Coronary artery (tissue), 2 donors: ENCODE measurements around the gene VPS50.
A peak's percentile ranks its signal among the peaks of the same experiment; 100 is the strongest.

Source experiments
- DNase-seq: peaks from one replicate; pipeline ENCODE4 v3.0.0-alpha.2; 2017; ENCODE audit warnings: low spot score
- H3K27ac ChIP-seq, 2 donors: fragments of 200-600 bp; sonication (generic); one replicate each; pipeline ENCODE4 v1.5.1; 2016 to 2019
- H3K4me3 ChIP-seq: fragments of 200-600 bp; sonication (generic); 2 replicates; pipeline ENCODE4 v1.5.1; 2016; ENCODE audit warnings: mild to moderate bottlenecking, moderate library complexity
- CTCF ChIP-seq: fragments of 200-600 bp; sonication (generic); IDR thresholded peaks from one replicate; pipeline ENCODE4 v1.5.1; 2019; ENCODE audit warnings: antibody characterized with exemption

The VPS50 gene, protein sequence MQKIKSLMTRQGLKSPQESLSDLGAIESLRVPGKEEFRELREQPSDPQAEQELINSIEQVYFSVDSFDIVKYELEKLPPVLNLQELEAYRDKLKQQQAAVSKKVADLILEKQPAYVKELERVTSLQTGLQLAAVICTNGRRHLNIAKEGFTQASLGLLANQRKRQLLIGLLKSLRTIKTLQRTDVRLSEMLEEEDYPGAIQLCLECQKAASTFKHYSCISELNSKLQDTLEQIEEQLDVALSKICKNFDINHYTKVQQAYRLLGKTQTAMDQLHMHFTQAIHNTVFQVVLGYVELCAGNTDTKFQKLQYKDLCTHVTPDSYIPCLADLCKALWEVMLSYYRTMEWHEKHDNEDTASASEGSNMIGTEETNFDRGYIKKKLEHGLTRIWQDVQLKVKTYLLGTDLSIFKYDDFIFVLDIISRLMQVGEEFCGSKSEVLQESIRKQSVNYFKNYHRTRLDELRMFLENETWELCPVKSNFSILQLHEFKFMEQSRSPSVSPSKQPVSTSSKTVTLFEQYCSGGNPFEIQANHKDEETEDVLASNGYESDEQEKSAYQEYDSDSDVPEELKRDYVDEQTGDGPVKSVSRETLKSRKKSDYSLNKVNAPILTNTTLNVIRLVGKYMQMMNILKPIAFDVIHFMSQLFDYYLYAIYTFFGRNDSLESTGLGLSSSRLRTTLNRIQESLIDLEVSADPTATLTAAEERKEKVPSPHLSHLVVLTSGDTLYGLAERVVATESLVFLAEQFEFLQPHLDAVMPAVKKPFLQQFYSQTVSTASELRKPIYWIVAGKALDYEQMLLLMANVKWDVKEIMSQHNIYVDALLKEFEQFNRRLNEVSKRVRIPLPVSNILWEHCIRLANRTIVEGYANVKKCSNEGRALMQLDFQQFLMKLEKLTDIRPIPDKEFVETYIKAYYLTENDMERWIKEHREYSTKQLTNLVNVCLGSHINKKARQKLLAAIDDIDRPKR

DNA sequence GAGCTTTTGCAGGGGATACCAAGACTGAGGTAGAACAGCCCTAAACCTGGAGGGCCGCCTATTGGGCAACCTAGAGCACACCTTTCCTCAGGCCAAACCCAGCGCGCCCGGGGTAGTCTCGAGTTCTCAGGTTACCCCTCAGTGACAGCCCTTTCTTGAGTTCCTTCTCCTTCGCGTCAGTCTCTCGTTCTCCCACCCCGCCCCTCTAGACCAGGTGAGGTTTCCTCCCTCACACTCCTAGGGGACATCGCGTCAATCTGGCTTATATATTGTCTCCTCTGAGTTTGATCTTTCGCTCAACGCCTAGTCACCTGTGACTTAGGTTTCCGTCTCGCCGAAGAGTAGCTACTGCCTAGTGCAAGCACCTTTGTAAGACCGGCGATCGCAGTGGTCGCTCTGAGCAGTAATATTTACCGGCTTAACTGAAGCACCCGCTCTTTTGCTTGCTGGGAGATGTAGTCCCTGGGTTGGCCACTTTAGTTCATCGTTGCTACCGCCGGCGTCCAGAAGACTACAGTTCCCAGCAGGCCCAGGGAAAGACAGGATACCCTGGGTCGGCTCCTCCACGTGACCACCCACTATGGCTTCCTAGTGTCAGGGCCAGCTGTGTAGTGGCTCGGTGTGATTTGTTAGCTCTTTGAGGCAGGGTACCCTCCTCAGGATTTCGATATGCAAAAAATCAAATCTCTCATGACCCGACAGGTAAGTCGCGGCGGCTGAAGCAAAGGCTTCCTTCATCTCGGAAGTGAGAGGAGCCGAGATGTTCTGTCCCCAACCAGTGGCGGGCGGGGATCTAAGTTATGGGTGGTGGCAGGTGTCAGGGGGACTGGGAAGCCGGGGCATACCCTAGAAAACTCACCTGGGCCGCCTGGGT, at the start of gene VPS50:
Gene VPS50 (plus strand): TSS at position 568 of the 874 bp plus-strand sequence. CDS start 102 bp downstream, at position 670.
- peak within 1 kb of the TSS; percentile 87 for H3K4me3 ChIP-seq
- DNase-seq: peak; percentile 94
- H3K27ac ChIP-seq: peak within 1 kb of the TSS; percentile 4 to 76
- TF ChIP-seq CTCF: no peak

GRCh38 chr7:93185303-93186027, 46.7 kb upstream of the VPS50 start:
- no peak for DNase-seq
- no peak overlapping the region for H3K4me3 ChIP-seq
- no peak for TF ChIP-seq CTCF
- H3K27ac ChIP-seq: no peak overlapping the region

- Histone ChIP-seq H3K27ac (no peak overlapping the region), H3K4me3 (no peak overlapping the region)
- no peak for DNase-seq
- no peak for TF ChIP-seq CTCF
These were observed 43.1 kb upstream of the VPS50 start for GRCh38 chr7:93188870-93189634.

DNA sequence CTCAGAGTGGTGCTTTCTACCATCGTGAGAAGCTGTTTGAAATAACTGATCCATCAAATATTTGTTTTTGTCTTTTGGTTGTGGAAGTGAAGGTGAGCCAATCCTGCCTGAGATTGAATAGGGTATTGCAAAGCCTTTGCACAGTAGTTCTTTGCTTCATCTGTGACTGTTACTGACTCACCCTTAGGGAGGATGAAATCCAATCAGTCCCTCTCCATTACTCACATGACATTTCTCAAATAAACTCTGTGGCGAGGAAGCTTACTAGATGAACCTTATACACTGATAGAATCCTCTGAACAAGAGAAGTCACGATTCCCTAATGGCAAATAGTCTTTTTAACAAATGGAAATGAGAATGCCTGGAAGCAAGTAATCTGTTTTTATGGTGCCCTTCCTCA, 37.8 kb upstream of the VPS50 start:
- H3K4me3 ChIP-seq: no peak overlapping the region
- DNase-seq: no peak
- H3K27ac ChIP-seq: no peak overlapping the region
- no peak for TF ChIP-seq CTCF

- no peak for DNase-seq
- Histone ChIP-seq H3K27ac (no peak overlapping the region), H3K4me3 (no peak overlapping the region)
- no peak for TF ChIP-seq CTCF
These were observed 35.8 kb upstream of the VPS50 start for GRCh38 chr7:93196336-93196735.
